HepG2 (cell line): Measurements from ENCODE around the gene COL18A1. TPM values are rescaled to one million over a fixed set of nuclear protein-coding genes. Genes with fewer than 3 reads are reported as not detected.

Source experiments
- CHCHD3 ChIP-seq: sonication (generic); formaldehyde crosslinking; IDR thresholded peaks from 2 replicates; pipeline ENCODE4 v1.8.0; 2022; ENCODE audit warnings: mild to moderate bottlenecking, missing genetic modification reagents, moderate library complexity
- DNMT3B ChIP-seq: conservative IDR thresholded peaks from 2 replicates; pipeline ENCODE4 v1.6.1; 2016; ENCODE audit warnings: missing biosample characterization, control low read depth
- GABPB1 ChIP-seq: IDR thresholded peaks from 2 replicates; pipeline ENCODE4 v1.6.1; 2016; ENCODE audit warnings: mild to moderate bottlenecking, missing genetic modification reagents, moderate library complexity, missing compliant biosample characterization
- GATA4 ChIP-seq: sonication (generic); IDR thresholded peaks from 2 replicates; pipeline ENCODE4 v1.6.1; 2016; ENCODE audit warnings: antibody characterized with exemption, low read depth, borderline replicate concordance
- HNRNPLL ChIP-seq: fragments of 200-400 bp; formaldehyde crosslinking; IDR thresholded peaks from 2 replicates; pipeline ENCODE4 v1.6.1; 2017; ENCODE audit warnings: mild to moderate bottlenecking, low read depth, low read length; ENCODE audit not compliant: poor library complexity, severe bottlenecking
- HOXA3 ChIP-seq: sonication (generic); formaldehyde crosslinking; IDR thresholded peaks from 2 replicates; pipeline ENCODE4 v1.5.0; 2020; ENCODE audit warnings: missing genetic modification reagents
- MIER3 ChIP-seq: IDR thresholded peaks from 2 replicates; pipeline ENCODE4 v1.6.1; 2016; ENCODE audit warnings: missing compliant biosample characterization, borderline replicate concordance
- RFX3 ChIP-seq: IDR thresholded peaks from 2 replicates; pipeline ENCODE4 v1.6.1; 2016; ENCODE audit warnings: missing biosample characterization, missing genetic modification reagents
- TEAD3 ChIP-seq: optimal IDR thresholded peaks from 2 replicates; pipeline ENCODE3; 2016; ENCODE audit warnings: borderline replicate concordance
- TGIF2 ChIP-seq: IDR thresholded peaks from 2 replicates; pipeline ENCODE4 v1.6.1; 2016; ENCODE audit warnings: control low read depth, missing compliant biosample characterization
- ZC3H13 ChIP-seq: sonication (generic); formaldehyde crosslinking; IDR thresholded peaks from 2 replicates; pipeline ENCODE4 v1.8.1; 2023; ENCODE audit warnings: mild to moderate bottlenecking, missing genetic modification reagents, moderate library complexity
- ZFX ChIP-seq: sonication (generic); formaldehyde crosslinking; IDR thresholded peaks from 2 replicates; pipeline ENCODE4 v1.4.0; 2020; ENCODE audit warnings: mild to moderate bottlenecking, low read depth, missing genetic modification reagents, moderate library complexity
- ZMYM3 ChIP-seq: sonication (generic); formaldehyde crosslinking; IDR thresholded peaks from 2 replicates; pipeline ENCODE4 v1.5.1; 2020; ENCODE audit warnings: mild to moderate bottlenecking, missing genetic modification reagents
- ZNF136 ChIP-seq: sonication (generic); formaldehyde crosslinking; IDR thresholded peaks from 2 replicates; pipeline ENCODE4 v1.8.1; 2022; ENCODE audit warnings: low read depth, mild to moderate bottlenecking, moderate library complexity, missing genetic modification reagents
- ZNF24 ChIP-seq: fragments of 450-650 bp; IDR thresholded peaks from 2 replicates; pipeline ENCODE4 v1.6.1; 2017; ENCODE audit warnings: antibody characterized with exemption, mild to moderate bottlenecking
- ZNF251 ChIP-seq: sonication (generic); formaldehyde crosslinking; IDR thresholded peaks from 2 replicates; pipeline ENCODE4 v1.9.0; 2021; ENCODE audit warnings: mild to moderate bottlenecking, missing genetic modification reagents
- ZNF451 ChIP-seq: sonication (generic); formaldehyde crosslinking; IDR thresholded peaks from 2 replicates; pipeline ENCODE4 v1.5.0; 2020; ENCODE audit warnings: mild to moderate bottlenecking, missing genetic modification reagents
- ZNF570 ChIP-seq: sonication (generic); formaldehyde crosslinking; IDR thresholded peaks from 2 replicates; pipeline ENCODE4 v1.4.0; 2020; ENCODE audit warnings: mild to moderate bottlenecking, missing genetic modification reagents, borderline replicate concordance
- ZNF75D ChIP-seq: sonication (generic); formaldehyde crosslinking; IDR thresholded peaks from 2 replicates; pipeline ENCODE4 v1.8.1; 2023; ENCODE audit warnings: missing genetic modification reagents, mild to moderate bottlenecking, borderline replicate concordance
- ZNF766 ChIP-seq: sonication (generic); formaldehyde crosslinking; IDR thresholded peaks from 2 replicates; pipeline ENCODE4 v1.5.0; 2020; ENCODE audit warnings: missing genetic modification reagents, borderline replicate concordance
- ZSCAN21 ChIP-seq: sonication (generic); formaldehyde crosslinking; IDR thresholded peaks from 2 replicates; pipeline ENCODE4 v1.8.0; 2022; ENCODE audit warnings: mild to moderate bottlenecking, missing genetic modification reagents, moderate library complexity, borderline replicate concordance
- ZZZ3 ChIP-seq: sonication (generic); formaldehyde crosslinking; IDR thresholded peaks from 2 replicates; pipeline ENCODE4 v1.4.0; 2020; ENCODE audit warnings: missing genetic modification reagents, mild to moderate bottlenecking, borderline replicate concordance
- polyA plus RNA-seq, 8 experiments: library from polyadenylated mRNA; depleted of rRNA in 3 of 8; stranded (reverse) in 7 of 8; unstranded in 1 of 8; fragments of >200 nt; fragmentation: Illumina TruSeq in 4 of 8; extraction: Trizol in 4 of 8; gene quantifications; 2 replicates each; pipeline versions ENCODE4 v1.2.1 to v1.2.3, GENCODE V29; 2011 to 2016; ENCODE audit warnings: low read depth in 4 of 8, missing spikeins in 1 of 8, mixed read lengths in 1 of 8; ENCODE audit not compliant: insufficient read depth in 1 of 8
- total RNA-seq, 5 experiments: library from RNA; depleted of rRNA; stranded (reverse); fragments of >200 nt; fragmentation: Illumina TruSeq; extraction: Trizol; gene quantifications; 2 replicates each; pipeline ENCODE4 v1.2.3, GENCODE V29; 2016; ENCODE audit warnings: low read depth in 1 of 5
- TF ChIP-seq, protein P1 (sequence below): sonication (generic); formaldehyde crosslinking; IDR thresholded peaks from 2 replicates; pipeline ENCODE4 v1.4.0; 2020; ENCODE audit warnings: missing genetic modification reagents
- TF ChIP-seq, protein P2 (sequence below): sonication (generic); formaldehyde crosslinking; IDR thresholded peaks from 2 replicates; pipeline ENCODE4 v1.4.0; 2020; ENCODE audit warnings: missing genetic modification reagents, borderline replicate concordance
- TF ChIP-seq, protein P3 (sequence below): sonication (generic); formaldehyde crosslinking; IDR thresholded peaks from 2 replicates; pipeline ENCODE4 v1.5.0; 2020; ENCODE audit warnings: missing genetic modification reagents, mild to moderate bottlenecking, borderline replicate concordance
- TF ChIP-seq, protein P4 (sequence below): sonication (generic); formaldehyde crosslinking; IDR thresholded peaks from 2 replicates; pipeline ENCODE4 v1.4.0; 2020; ENCODE audit warnings: mild to moderate bottlenecking, missing genetic modification reagents

Gene COL18A1
- total and polyA plus RNA-seq, 2 of the 13 experiments (the other 11 are each of a cell fraction or from before 2014, with no cell fraction given): 79.0 to 102 TPM

DNA sequence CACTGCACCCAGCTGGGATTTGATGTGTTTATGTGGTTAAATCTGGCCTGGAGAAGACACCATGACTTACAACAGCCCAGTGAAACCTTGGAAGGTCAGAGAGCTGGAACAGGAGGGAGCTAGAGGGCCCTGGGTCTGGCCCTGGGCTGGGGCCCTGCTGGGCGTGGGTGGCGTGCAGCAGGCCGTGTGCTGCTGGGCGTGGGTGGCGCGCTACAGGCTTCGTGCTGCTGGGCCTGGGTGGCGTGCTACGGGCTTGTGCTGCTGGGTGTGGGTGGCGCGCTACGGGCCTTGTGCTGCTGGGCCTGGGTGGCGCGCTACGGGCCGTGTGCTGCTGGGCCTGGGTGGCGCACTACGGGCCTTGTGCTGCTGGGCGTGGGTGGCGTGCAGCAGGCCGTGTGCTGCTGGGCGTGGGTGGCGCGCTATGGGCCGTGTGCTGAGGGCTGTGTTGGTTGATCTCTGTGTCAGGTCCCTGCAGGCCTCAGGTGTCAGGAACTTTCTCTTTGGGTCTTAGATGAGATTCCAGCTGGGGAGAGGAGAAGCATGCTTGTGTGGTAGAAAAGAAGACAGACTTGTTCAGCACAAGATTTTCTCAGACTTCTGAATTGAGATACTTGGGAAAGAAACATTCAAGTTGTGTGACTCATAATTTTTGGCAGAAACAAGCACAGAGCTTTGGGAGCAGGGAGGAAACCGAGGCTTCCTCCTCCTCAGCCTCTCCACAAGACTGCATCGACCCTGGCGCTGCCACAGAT is 66.0 kb downstream of the COL18A1 start (continued):
- TF ChIP-seq ZFX (CRISPR knock-in tag) (peak; percentile 77), ZSCAN21 (CRISPR knock-in tag) (0 out of 2 replicates have a peak, but pooled peaks have one; percentile 26), GATA4 (no peak), ZZZ3 (CRISPR knock-in tag) (no peak), MIER3 (CRISPR knock-in tag) (no peak), CHCHD3 (CRISPR knock-in tag) (peak; percentile 65; the same call in 1 of the 2 replicates), ZMYM3 (CRISPR knock-in tag) (no peak), ZNF766 (CRISPR knock-in tag) (no peak), ZC3H13 (peak; percentile 94), RFX3 (no peak), GABPB1 (CRISPR knock-in tag) (no peak), ZNF136 (CRISPR knock-in tag) (peak; percentile 0; the same call in 1 of the 2 replicates), HOXA3 (CRISPR knock-in tag) (peak; percentile 79), ZNF24 (no peak), TEAD3 (no peak), ZNF451 (CRISPR knock-in tag) (peak; percentile 28; the same call in 1 of the 2 replicates), ZNF75D (CRISPR knock-in tag) (no peak), TGIF2 (CRISPR knock-in tag) (no peak), ZNF251 (CRISPR knock-in tag) (peak; percentile 78; the same call in 1 of the 2 replicates), ZNF570 (CRISPR knock-in tag) (0 out of 2 replicates have a peak, but pooled peaks have one; percentile 26), DNMT3B (no peak), HNRNPLL (peak; percentile 45)
- TF ChIP-seq, protein P1, sequence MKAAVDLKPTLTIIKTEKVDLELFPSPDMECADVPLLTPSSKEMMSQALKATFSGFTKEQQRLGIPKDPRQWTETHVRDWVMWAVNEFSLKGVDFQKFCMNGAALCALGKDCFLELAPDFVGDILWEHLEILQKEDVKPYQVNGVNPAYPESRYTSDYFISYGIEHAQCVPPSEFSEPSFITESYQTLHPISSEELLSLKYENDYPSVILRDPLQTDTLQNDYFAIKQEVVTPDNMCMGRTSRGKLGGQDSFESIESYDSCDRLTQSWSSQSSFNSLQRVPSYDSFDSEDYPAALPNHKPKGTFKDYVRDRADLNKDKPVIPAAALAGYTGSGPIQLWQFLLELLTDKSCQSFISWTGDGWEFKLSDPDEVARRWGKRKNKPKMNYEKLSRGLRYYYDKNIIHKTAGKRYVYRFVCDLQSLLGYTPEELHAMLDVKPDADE (CRISPR knock-in tag): no peak
- TF ChIP-seq, protein P2, sequence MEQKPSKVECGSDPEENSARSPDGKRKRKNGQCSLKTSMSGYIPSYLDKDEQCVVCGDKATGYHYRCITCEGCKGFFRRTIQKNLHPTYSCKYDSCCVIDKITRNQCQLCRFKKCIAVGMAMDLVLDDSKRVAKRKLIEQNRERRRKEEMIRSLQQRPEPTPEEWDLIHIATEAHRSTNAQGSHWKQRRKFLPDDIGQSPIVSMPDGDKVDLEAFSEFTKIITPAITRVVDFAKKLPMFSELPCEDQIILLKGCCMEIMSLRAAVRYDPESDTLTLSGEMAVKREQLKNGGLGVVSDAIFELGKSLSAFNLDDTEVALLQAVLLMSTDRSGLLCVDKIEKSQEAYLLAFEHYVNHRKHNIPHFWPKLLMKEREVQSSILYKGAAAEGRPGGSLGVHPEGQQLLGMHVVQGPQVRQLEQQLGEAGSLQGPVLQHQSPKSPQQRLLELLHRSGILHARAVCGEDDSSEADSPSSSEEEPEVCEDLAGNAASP: no peak
- TF ChIP-seq, protein P3, sequence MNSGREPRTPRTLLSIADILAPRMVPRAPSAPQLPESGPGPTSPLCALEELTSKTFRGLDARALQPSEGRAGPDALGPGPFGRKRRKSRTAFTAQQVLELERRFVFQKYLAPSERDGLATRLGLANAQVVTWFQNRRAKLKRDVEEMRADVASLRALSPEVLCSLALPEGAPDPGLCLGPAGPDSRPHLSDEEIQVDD (CRISPR knock-in tag): 0 out of 2 replicates have a peak, but pooled peaks have one; percentile 44
- TF ChIP-seq, protein P4, sequence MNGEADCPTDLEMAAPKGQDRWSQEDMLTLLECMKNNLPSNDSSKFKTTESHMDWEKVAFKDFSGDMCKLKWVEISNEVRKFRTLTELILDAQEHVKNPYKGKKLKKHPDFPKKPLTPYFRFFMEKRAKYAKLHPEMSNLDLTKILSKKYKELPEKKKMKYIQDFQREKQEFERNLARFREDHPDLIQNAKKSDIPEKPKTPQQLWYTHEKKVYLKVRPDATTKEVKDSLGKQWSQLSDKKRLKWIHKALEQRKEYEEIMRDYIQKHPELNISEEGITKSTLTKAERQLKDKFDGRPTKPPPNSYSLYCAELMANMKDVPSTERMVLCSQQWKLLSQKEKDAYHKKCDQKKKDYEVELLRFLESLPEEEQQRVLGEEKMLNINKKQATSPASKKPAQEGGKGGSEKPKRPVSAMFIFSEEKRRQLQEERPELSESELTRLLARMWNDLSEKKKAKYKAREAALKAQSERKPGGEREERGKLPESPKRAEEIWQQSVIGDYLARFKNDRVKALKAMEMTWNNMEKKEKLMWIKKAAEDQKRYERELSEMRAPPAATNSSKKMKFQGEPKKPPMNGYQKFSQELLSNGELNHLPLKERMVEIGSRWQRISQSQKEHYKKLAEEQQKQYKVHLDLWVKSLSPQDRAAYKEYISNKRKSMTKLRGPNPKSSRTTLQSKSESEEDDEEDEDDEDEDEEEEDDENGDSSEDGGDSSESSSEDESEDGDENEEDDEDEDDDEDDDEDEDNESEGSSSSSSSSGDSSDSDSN (CRISPR knock-in tag): no peak
